GM20431 (cell line): ENCODE measurements around the gene CFAP77.

Experiments
- in situ Hi-C: fragments of 300-500 bp; cut with MseI, MboI; formaldehyde crosslinking; loops from one replicate; pipeline ENCODE4 v1.15.0; 2020; ENCODE audit warnings: low sequenced_read_pairs; ENCODE audit not compliant: unreplicated experiment

The CFAP77 gene

GRCh38 chr9:132587592-132587955 lies 177.6 kb downstream of the CFAP77 start:
- in situ Hi-C loops = no loop called here

- in situ Hi-C loops = no loop called here
Measured at GRCh38 chr9:132588098-132588497, 178.1 kb downstream of the CFAP77 start.

GRCh38 chr9:132588501-132589147 lies 178.6 kb downstream of the CFAP77 start:
- in situ Hi-C loops = no loop called here

GRCh38 chr9:132589148-132590036 lies 179.4 kb downstream of the CFAP77 start:
- in situ Hi-C loops = no loop called here

- in situ Hi-C loops = no loop called here
Measured at GRCh38 chr9:132590037-132590317, 180.0 kb downstream of the CFAP77 start.

GRCh38 chr9:132590318-132591182 lies 180.5 kb downstream of the CFAP77 start:
- in situ Hi-C loops = no loop called here

- in situ Hi-C loops = no loop called here
Measured at GRCh38 chr9:132591244-132591643, 181.2 kb downstream of the CFAP77 start.

GRCh38 chr9:132591751-132592314 lies 181.8 kb downstream of the CFAP77 start:
- in situ Hi-C loops = no loop called here

- in situ Hi-C loops = no loop called here
Measured at GRCh38 chr9:132592451-132592850, 182.4 kb downstream of the CFAP77 start.

- in situ Hi-C loops = no loop called here
Measured at GRCh38 chr9:132594412-132594811, 184.4 kb downstream of the CFAP77 start.

GRCh38 chr9:132595319-132595718 lies 185.3 kb downstream of the CFAP77 start:
- in situ Hi-C loops = no loop called here

- in situ Hi-C loops = no loop called here
Measured at GRCh38 chr9:132596200-132596599, 186.2 kb downstream of the CFAP77 start.

GRCh38 chr9:132597073-132597775 lies 187.2 kb downstream of the CFAP77 start:
- in situ Hi-C loops = no loop called here

- in situ Hi-C loops = no loop called here
Measured at GRCh38 chr9:132600326-132600984, 190.4 kb downstream of the CFAP77 start.

- in situ Hi-C loops = no loop called here
Measured at GRCh38 chr9:132602207-132602606, 192.2 kb downstream of the CFAP77 start.

- in situ Hi-C loops = no loop called here
Measured at GRCh38 chr9:132605387-132605786, 195.4 kb downstream of the CFAP77 start.

GRCh38 chr9:132606066-132606465 lies 196.1 kb downstream of the CFAP77 start:
- in situ Hi-C loops = no loop called here

- in situ Hi-C loops = no loop called here
Measured at GRCh38 chr9:132609184-132609583, 199.2 kb downstream of the CFAP77 start.

GRCh38 chr9:132609829-132610228 lies 199.8 kb downstream of the CFAP77 start:
- in situ Hi-C loops = no loop called here
